ENCODE measurements around the gene EEF1A1. TPM values are rescaled to one million over a fixed set of nuclear protein-coding genes. Genes with fewer than 3 reads are reported as not detected.
"Not testable (repeated sequence)": the region's sequence is repeated elsewhere in the genome, so short reads cannot be mapped to it uniquely, and the experiment has no call there.

The EEF1A1 gene
- total RNA-seq, 1 donor = 24,083 TPM

- H3K9me3 ChIP-seq (ENCODE audit: low read depth, low read length); H3K27me3 ChIP-seq (ENCODE audit: insufficient read depth, low read length): not testable (repeated sequence)
- Histone ChIP-seq H3K4me1 (ENCODE audit: insufficient read depth, low read length) (peaks cover 71% of the 10 kb centered on the region), H3K4me3 (ENCODE audit: low read length) (peak overlapping the region; percentile 100)
Observed at GRCh38 chr6:73518982-73519881, 1.6 kb downstream of the EEF1A1 start.

- H3K4me1 ChIP-seq (ENCODE audit: insufficient read depth, low read length) = peaks cover 72% of the 10 kb centered on the region
- H3K9me3 ChIP-seq (ENCODE audit: low read depth, low read length); H3K4me3 ChIP-seq (ENCODE audit: low read length); H3K27me3 ChIP-seq (ENCODE audit: insufficient read depth, low read length): not testable (repeated sequence)
Observed at GRCh38 chr6:73518100-73518981, 2.5 kb downstream of the EEF1A1 start.

GRCh38 chr6:73516514-73517489, 4.0 kb downstream of the EEF1A1 start:
- Histone ChIP-seq H3K4me3 (ENCODE audit: low read length) (no peak overlapping the region), H3K4me1 (ENCODE audit: insufficient read depth, low read length) (peaks cover 60% of the 10 kb centered on the region), H3K9me3 (ENCODE audit: low read depth, low read length) (no peaks in the 10 kb centered on the region), H3K27me3 (ENCODE audit: insufficient read depth, low read length) (no peaks in the 10 kb centered on the region)

GRCh38 chr6:73515204-73515655, 5.6 kb downstream of the EEF1A1 start:
- Histone ChIP-seq H3K27me3 (ENCODE audit: insufficient read depth, low read length) (no peaks in the 10 kb centered on the region), H3K4me1 (ENCODE audit: insufficient read depth, low read length) (peaks cover 68% of the 10 kb centered on the region), H3K9me3 (ENCODE audit: low read depth, low read length) (no peaks in the 10 kb centered on the region), H3K4me3 (ENCODE audit: low read length) (no peak overlapping the region)

- Histone ChIP-seq H3K4me3 (ENCODE audit: low read length) (no peak overlapping the region), H3K4me1 (ENCODE audit: insufficient read depth, low read length) (peaks cover 64% of the 10 kb centered on the region), H3K27me3 (ENCODE audit: insufficient read depth, low read length) (no peaks in the 10 kb centered on the region)
Observed at GRCh38 chr6:73514746-73515110, 6.1 kb downstream of the EEF1A1 start.

GRCh38 chr6:73513496-73513854, 7.4 kb downstream of the EEF1A1 start:
- Histone ChIP-seq H3K4me1 (ENCODE audit: insufficient read depth, low read length) (peaks cover 51% of the 10 kb centered on the region), H3K9me3 (ENCODE audit: low read depth, low read length) (no peaks in the 10 kb centered on the region), H3K27me3 (ENCODE audit: insufficient read depth, low read length) (no peaks in the 10 kb centered on the region), H3K4me3 (ENCODE audit: low read length) (no peak overlapping the region)

More at GRCh38 chr6:73514746-73515110, 6.1 kb downstream of the EEF1A1 start:
- H3K9me3 ChIP-seq (ENCODE audit: low read depth, low read length) = no peaks in the 10 kb centered on the region

- Histone ChIP-seq H3K27me3 (ENCODE audit: insufficient read depth, low read length) (no peaks in the 10 kb centered on the region), H3K4me3 (ENCODE audit: low read length) (no peak overlapping the region), H3K4me1 (ENCODE audit: insufficient read depth, low read length) (peaks cover 37% of the 10 kb centered on the region), H3K9me3 (ENCODE audit: low read depth, low read length) (no peaks in the 10 kb centered on the region)
Observed at GRCh38 chr6:73511796-73512195, 9.0 kb downstream of the EEF1A1 start.

- H3K4me1 ChIP-seq (ENCODE audit: insufficient read depth, low read length) = peaks cover 18% of the 10 kb centered on the region
- H3K27me3 ChIP-seq (ENCODE audit: insufficient read depth, low read length) = no peaks in the 10 kb centered on the region
- no peaks in the 10 kb centered on the region for H3K9me3 ChIP-seq (ENCODE audit: low read depth, low read length)
- no peak overlapping the region for H3K4me3 ChIP-seq (ENCODE audit: low read length)
Observed at GRCh38 chr6:73509851-73510250, 11.0 kb downstream of the EEF1A1 start.

GRCh38 chr6:73508776-73509175, 12.1 kb downstream of the EEF1A1 start:
- no peaks in the 10 kb centered on the region for H3K27me3 ChIP-seq (ENCODE audit: insufficient read depth, low read length)
- no peaks in the 10 kb centered on the region for H3K9me3 ChIP-seq (ENCODE audit: low read depth, low read length)
- no peak overlapping the region for H3K4me3 ChIP-seq (ENCODE audit: low read length)
- H3K4me1 ChIP-seq (ENCODE audit: insufficient read depth, low read length) = peaks cover 11% of the 10 kb centered on the region

- Histone ChIP-seq H3K9me3 (ENCODE audit: low read depth, low read length) (no peaks in the 10 kb centered on the region), H3K4me1 (ENCODE audit: insufficient read depth, low read length) (peaks cover 8% of the 10 kb centered on the region), H3K27me3 (ENCODE audit: insufficient read depth, low read length) (no peaks in the 10 kb centered on the region), H3K4me3 (ENCODE audit: low read length) (no peak overlapping the region)
Observed at GRCh38 chr6:73506246-73506645, 14.6 kb downstream of the EEF1A1 start.

GRCh38 chr6:73505705-73506104, 15.1 kb downstream of the EEF1A1 start:
- not testable (repeated sequence) for H3K27me3 ChIP-seq (ENCODE audit: insufficient read depth, low read length); H3K4me3 ChIP-seq (ENCODE audit: low read length); H3K4me1 ChIP-seq (ENCODE audit: insufficient read depth, low read length); H3K9me3 ChIP-seq (ENCODE audit: low read depth, low read length)

- Histone ChIP-seq H3K9me3 (ENCODE audit: low read depth, low read length) (no peaks in the 10 kb centered on the region), H3K4me1 (ENCODE audit: insufficient read depth, low read length) (peaks cover 6% of the 10 kb centered on the region), H3K4me3 (ENCODE audit: low read length) (no peak overlapping the region), H3K27me3 (ENCODE audit: insufficient read depth, low read length) (no peaks in the 10 kb centered on the region)
Observed at GRCh38 chr6:73505142-73505541, 15.7 kb downstream of the EEF1A1 start.

- H3K27me3 ChIP-seq (ENCODE audit: insufficient read depth, low read length) = no peaks in the 10 kb centered on the region
- peaks cover 6% of the 10 kb centered on the region for H3K4me1 ChIP-seq (ENCODE audit: insufficient read depth, low read length)
- no peak overlapping the region for H3K4me3 ChIP-seq (ENCODE audit: low read length)
- H3K9me3 ChIP-seq (ENCODE audit: low read depth, low read length) = no peaks in the 10 kb centered on the region
Observed at GRCh38 chr6:73504160-73504559, 16.7 kb downstream of the EEF1A1 start.

- no peaks in the 10 kb centered on the region for H3K9me3 ChIP-seq (ENCODE audit: low read depth, low read length)
- no peaks in the 10 kb centered on the region for H3K27me3 ChIP-seq (ENCODE audit: insufficient read depth, low read length)
- peaks cover 6% of the 10 kb centered on the region for H3K4me1 ChIP-seq (ENCODE audit: insufficient read depth, low read length)
- no peak overlapping the region for H3K4me3 ChIP-seq (ENCODE audit: low read length)
Observed at GRCh38 chr6:73503027-73503772, 17.6 kb downstream of the EEF1A1 start.

All from mononuclear cell (primary cell).